A549 (cell line): ENCODE results near the gene WRAP53. TPM values are rescaled to one million over a fixed set of nuclear protein-coding genes. Genes with fewer than 3 reads are reported as not detected.

Experiments used
- ATAC-seq, 2 experiments: fragments of 200-7000 bp in 1 of 2; fragments of >200 bp in 1 of 2; cut with Nextera tagmentation in 1 of 2; cut with Tn5 transposase in 1 of 2; 3 replicates each; pipeline versions ENCODE4 v1.8.0 to v1.9.1; 2018 to 2020; ENCODE audit warnings: mild to moderate bottlenecking in 1 of 2, moderate library complexity in 1 of 2
- CTCF ChIA-PET: fragments of 300-600 bp; sonication (Branson Sonifier 250); formaldehyde crosslinking; extraction: SDS; loops from one replicate; lab custom pipeline; 2021; ENCODE audit warnings: antibody characterized with exemption, inconsistent platforms; lab: Yijun Ruan, JAX
- POLR2A ChIA-PET: fragments of 350-600 bp; formaldehyde crosslinking; extraction: SDS; loops from one replicate; lab custom pipeline; 2021; ENCODE audit warnings: antibody characterized with exemption, inconsistent platforms; lab: Yijun Ruan, JAX
- DNase-seq, 2 experiments: peaks; one replicate each; pipeline versions ENCODE4 v3.0.0 to v3.0.0-alpha.2; 2011 to 2016; ENCODE audit warnings: low read depth in 1 of 2, low spot score in 1 of 2
- FAIRE-seq: peaks from 2 replicates; lab custom pipeline; 2011; peaks lifted over from hg19 to GRCh38; lab: Jason Lieb, UNC
- H3K27ac ChIP-seq, 2 experiments: fragments of >200 bp; sonication (Bioruptor Twin); formaldehyde crosslinking; 3 replicates each; pipeline ENCODE4 v1.5.1; 2016 to 2017
- H3K4me1 ChIP-seq: fragments of >200 bp; sonication (Bioruptor Twin); formaldehyde crosslinking; 3 replicates; pipeline ENCODE4 v1.6.1; 2016
- H3K4me2 ChIP-seq: fragments of >200 bp; sonication (Bioruptor Twin); formaldehyde crosslinking; 3 replicates; pipeline ENCODE4 v1.6.1; 2016
- H3K4me3 ChIP-seq: fragments of >200 bp; sonication (Bioruptor Twin); formaldehyde crosslinking; 3 replicates; pipeline ENCODE4 v1.5.1; 2016
- H3K9me3 ChIP-seq: fragments of >200 bp; sonication (Bioruptor Twin); formaldehyde crosslinking; 3 replicates; pipeline ENCODE4 v1.6.1; 2016
- BCL3 ChIP-seq: fragments of >200 bp; sonication (Bioruptor Twin); formaldehyde crosslinking; IDR thresholded peaks from 3 replicates; pipeline ENCODE4 v1.6.1; 2016
- CEBPB ChIP-seq, 2 experiments: fragments of >200 bp in 1 of 2; sonication (Bioruptor Twin) in 1 of 2; formaldehyde crosslinking in 1 of 2; IDR thresholded peaks; 2 replicates each; pipeline ENCODE4 v1.6.1; 2012 to 2016
- E2F6 ChIP-seq: IDR thresholded peaks from 2 replicates; pipeline ENCODE4 v1.6.1; 2012; ENCODE audit warnings: low read depth, borderline replicate concordance
- EHMT2 ChIP-seq: fragments of 200-600 bp; sonication (generic); IDR thresholded peaks from 2 replicates; pipeline ENCODE4 v1.6.1; 2016; ENCODE audit warnings: antibody characterized with exemption, low read depth, mild to moderate bottlenecking, moderate library complexity
- FOXS1 ChIP-seq: fragments of 250-450 bp; sonication (Bioruptor Pico); IDR thresholded peaks from 2 replicates; pipeline ENCODE4 v1.5.0; 2020; ENCODE audit warnings: mild to moderate bottlenecking, moderate library complexity
- GATA3 ChIP-seq: IDR thresholded peaks from 2 replicates; pipeline ENCODE4 v1.6.1; 2012; ENCODE audit warnings: borderline replicate concordance
- HOXB13 ChIP-seq: fragments of 250-450 bp; sonication (Bioruptor Pico); IDR thresholded peaks from 2 replicates; pipeline ENCODE4 v1.5.0; 2020; ENCODE audit warnings: low read depth, mild to moderate bottlenecking, moderate library complexity
- HOXB5 ChIP-seq: fragments of 250-450 bp; sonication (Bioruptor Pico); IDR thresholded peaks from 2 replicates; pipeline ENCODE4 v1.5.0; 2020; ENCODE audit warnings: mild to moderate bottlenecking, moderate library complexity
- JUN ChIP-seq, 2 experiments: fragments of >200 bp; sonication (Bioruptor Twin); formaldehyde crosslinking; IDR thresholded peaks; 2 replicates in 1 of 2; 3 replicates in 1 of 2; pipeline ENCODE4 v1.6.1; 2016 to 2017
- JUNB ChIP-seq: fragments of >200 bp; sonication (Bioruptor Twin); formaldehyde crosslinking; IDR thresholded peaks from 2 replicates; pipeline ENCODE4 v1.6.1; 2016
- MAX ChIP-seq: IDR thresholded peaks from 2 replicates; pipeline ENCODE4 v1.6.1; 2012
- POLR2A ChIP-seq: IDR thresholded peaks from 2 replicates; pipeline ENCODE4 v1.6.1; 2012; ENCODE audit warnings: mild to moderate bottlenecking, low read length
- POLR2AphosphoS2 ChIP-seq: conservative IDR thresholded peaks from 2 replicates; pipeline ENCODE4 v1.6.1; 2012; ENCODE audit warnings: low read length, improper control_type of control experiment, inconsistent platforms
- RAD21 ChIP-seq, 2 experiments: fragments of >200 bp in 1 of 2; sonication (Bioruptor Twin) in 1 of 2; formaldehyde crosslinking in 1 of 2; IDR thresholded peaks in 1 of 2; conservative IDR thresholded peaks in 1 of 2; 2 replicates in 1 of 2; 3 replicates in 1 of 2; pipeline ENCODE4 v1.6.1; 2012 to 2018; ENCODE audit warnings: inconsistent platforms in 1 of 2
- RFX5 ChIP-seq: fragments of 450-650 bp; IDR thresholded peaks from 2 replicates; pipeline ENCODE4 v1.7.1; 2014; ENCODE audit warnings: antibody characterized with exemption, mild to moderate bottlenecking, moderate library complexity
- RNF2 ChIP-seq: fragments of 200-600 bp; sonication (generic); IDR thresholded peaks from 2 replicates; pipeline ENCODE4 v1.6.1; 2016; ENCODE audit warnings: low read depth, mild to moderate bottlenecking, antibody characterized with exemption, moderate library complexity, borderline replicate concordance
- ZC3H11A ChIP-seq: fragments of 450-650 bp; IDR thresholded peaks from 2 replicates; pipeline ENCODE4 v1.6.1; 2014; ENCODE audit warnings: antibody characterized with exemption, mild to moderate bottlenecking
- WGBS: methylation state at CpG from one replicate; pipeline ENCODE4 v1.1.6; 2017; ENCODE audit errors: missing lambda C conversion rate; 5-methylcytosine and 5-hydroxymethylcytosine counted together
- polyA plus RNA-seq, 4 experiments: library from polyadenylated mRNA; depleted of rRNA in 3 of 4; stranded (reverse); fragments of >200 nt; fragmentation: RNase III in 1 of 4; extraction: RNeasy Plus Mini Kit Qiagen cat#74134 plus additional on column Dnase treatment in 1 of 4; gene quantifications; 2 replicates in 3 of 4; 3 replicates in 1 of 4; pipeline ENCODE4 v1.2.3, GENCODE V29; 2011 to 2017
- TF ChIP-seq, protein P1 (sequence below): IDR thresholded peaks from 2 replicates; pipeline ENCODE4 v1.6.1; 2012

Gene WRAP53
- polyA plus RNA-seq, 2 of the 4 experiments (the other 2 are of a cell fraction): 15.9 to 34.0 TPM

- TF ChIP-seq RNF2 (no peak), RAD21 (conservative IDR thresholded peaks at IDR 0.05 in 1 of 2, IDR thresholded peaks at IDR 0.05 in 1 of 2) (no peak), ZC3H11A (no peak)
Observed at GRCh38 chr17:7655541-7655840, 32.8 kb upstream of the WRAP53 start (continued).

DNA sequence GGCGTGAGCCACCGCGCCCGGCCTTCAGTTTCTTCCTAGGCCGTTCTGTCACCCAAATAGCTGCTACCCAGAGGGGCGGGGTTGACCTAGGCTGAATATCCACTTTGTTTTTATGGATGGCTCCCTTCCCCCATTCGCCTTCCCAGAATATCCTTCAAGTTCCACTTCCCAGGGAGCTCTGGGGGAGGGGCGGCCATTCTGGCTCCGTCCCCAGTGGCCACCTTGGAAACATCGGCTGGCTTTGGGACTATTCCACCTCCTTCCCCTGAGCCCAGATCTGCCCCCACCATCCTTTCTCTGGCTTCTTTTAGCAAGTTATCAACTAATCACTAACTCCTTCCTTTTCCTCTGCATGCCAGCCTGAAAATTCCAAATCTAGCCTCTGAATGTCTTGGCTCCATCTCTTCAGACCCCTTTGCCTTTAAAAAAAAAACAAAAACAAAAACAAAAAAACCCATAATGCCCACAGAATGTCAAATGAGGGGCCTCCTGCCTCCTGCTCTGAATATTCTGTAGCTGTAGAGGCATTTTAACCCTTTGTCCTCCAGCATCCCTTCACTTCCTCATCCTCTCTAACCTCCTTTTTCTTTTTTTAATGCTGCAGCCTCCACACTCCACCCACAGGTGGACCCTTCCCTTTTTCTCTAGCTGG lies 31.2 kb upstream of the WRAP53 start:
- no peak overlapping the region for H3K27ac ChIP-seq
- H3K4me3 ChIP-seq: no peak overlapping the region
- peak in 1 of 2 experiments; percentile 36 for DNase-seq
- POLR2A ChIA-PET: interaction anchor here (1.6 kb wide), 1 partner anchor 29 kb away, joined by 8 read pairs; no protein-coding TSS in a partner anchor
- CTCF ChIA-PET: interaction anchor here (0.6 to 7.0 kb wide), 11 partner anchors 8 to 71 kb away, joined by 3 to 66 read pairs (median 4); partner anchors contain the start of genes DNAH2, SOX15, TP53 and WRAP53
- no peak for FAIRE-seq
- no peaks in the 10 kb centered on the region for H3K9me3 ChIP-seq
- no peak overlapping the region for H3K4me2 ChIP-seq
- H3K4me1 ChIP-seq: no peaks in the 10 kb centered on the region
- TF ChIP-seq POLR2AphosphoS2 (no peak), RFX5 (no peak), JUNB (no peak), MAX (no peak), HOXB13 (CRISPR knock-in tag) (no peak), HOXB5 (no peak), FOXS1 (no peak), BCL3 (no peak), GATA3 (no peak), EHMT2 (no peak), POLR2A (no peak), CEBPB (IDR thresholded peaks at IDR 0.05) (no peak)
- TF ChIP-seq, protein P1, sequence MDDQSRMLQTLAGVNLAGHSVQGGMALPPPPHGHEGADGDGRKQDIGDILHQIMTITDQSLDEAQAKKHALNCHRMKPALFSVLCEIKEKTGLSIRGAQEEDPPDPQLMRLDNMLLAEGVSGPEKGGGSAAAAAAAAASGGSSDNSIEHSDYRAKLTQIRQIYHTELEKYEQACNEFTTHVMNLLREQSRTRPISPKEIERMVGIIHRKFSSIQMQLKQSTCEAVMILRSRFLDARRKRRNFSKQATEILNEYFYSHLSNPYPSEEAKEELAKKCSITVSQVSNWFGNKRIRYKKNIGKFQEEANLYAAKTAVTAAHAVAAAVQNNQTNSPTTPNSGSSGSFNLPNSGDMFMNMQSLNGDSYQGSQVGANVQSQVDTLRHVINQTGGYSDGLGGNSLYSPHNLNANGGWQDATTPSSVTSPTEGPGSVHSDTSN: no peak
- TF ChIP-seq, all 56 proteins: peak for 0
- ATAC-seq: peak in 1 of 2 experiments; percentile 15; a peak in 1 of 6 replicates
- 70% methylated on average over 10 of the region's 10 CpGs for WGBS

GRCh38 chr17:7667656-7668406 lies 20.4 kb upstream of the WRAP53 start:
- TF ChIP-seq JUN (IDR thresholded peaks at IDR 0.05) (0 out of 5 replicates have a peak, but pooled peaks of 1 of the 2 experiments have one; percentile 16), E2F6 (no peak)

More at GRCh38 chr17:7667656-7668406, 20.4 kb upstream of the WRAP53 start:
- POLR2A ChIA-PET: interaction anchor here (1.4 to 1.5 kb wide), 2 partner anchors 18 to 19 kb away, joined by 5 to 7 read pairs; partner anchors contain the start of gene TP53
- DNase-seq: no peak
- ATAC-seq: peak; percentile 51 to 57; a peak in 4 of 6 replicates
- Histone ChIP-seq H3K9me3 (no peaks in the 10 kb centered on the region), H3K27ac (no peak overlapping the region), H3K4me3 (no peak overlapping the region), H3K4me2 (no peak overlapping the region), H3K4me1 (no peaks in the 10 kb centered on the region)
- no peak for FAIRE-seq
- WGBS: 79% methylated on average over 10 of the region's 10 CpGs
- CTCF ChIA-PET: interaction anchor here (0.7 to 2.6 kb wide), 11 partner anchors 10 to 277 kb away, joined by 3 to 12 read pairs (median 4); partner anchors contain the start of genes DNAH2, TP53 and WRAP53
